HepG2 (cell line): ENCODE results near the gene SINHCAF. TPM values are rescaled to one million over a fixed set of nuclear protein-coding genes. Genes with fewer than 3 reads are reported as not detected.

Experiments
- CENPX ChIP-seq: sonication (generic); formaldehyde crosslinking; IDR thresholded peaks from 2 replicates; pipeline ENCODE4 v1.9.0; 2021; ENCODE audit warnings: mild to moderate bottlenecking, missing genetic modification reagents, moderate library complexity
- ELF3 ChIP-seq: IDR thresholded peaks from 2 replicates; pipeline ENCODE4 v1.6.1; 2016; ENCODE audit warnings: missing genetic modification reagents, missing compliant biosample characterization
- ESRRA ChIP-seq: sonication (generic); formaldehyde crosslinking; IDR thresholded peaks from 2 replicates; pipeline ENCODE4 v1.5.1; 2020; ENCODE audit warnings: mild to moderate bottlenecking, low read depth, missing genetic modification reagents
- FOSL2 ChIP-seq: sonication (generic); formaldehyde crosslinking; IDR thresholded peaks from 2 replicates; pipeline ENCODE4 v1.4.0; 2020; ENCODE audit warnings: missing genetic modification reagents
- MED8 ChIP-seq: sonication (generic); formaldehyde crosslinking; IDR thresholded peaks from 2 replicates; pipeline ENCODE4 v1.8.1; 2023; ENCODE audit warnings: mild to moderate bottlenecking, missing genetic modification reagents; ENCODE audit not compliant: insufficient replicate concordance
- MEIS1 ChIP-seq: sonication (generic); formaldehyde crosslinking; IDR thresholded peaks from 2 replicates; pipeline ENCODE4 v1.9.0; 2021; ENCODE audit warnings: mild to moderate bottlenecking, missing genetic modification reagents, moderate library complexity, borderline replicate concordance
- MLLT10 ChIP-seq: sonication (generic); formaldehyde crosslinking; IDR thresholded peaks from 2 replicates; pipeline ENCODE4 v1.4.0; 2020; ENCODE audit warnings: missing genetic modification reagents
- RBFOX2 ChIP-seq: fragments of 200-400 bp; formaldehyde crosslinking; IDR thresholded peaks from 2 replicates; pipeline ENCODE4 v1.6.1; 2017; ENCODE audit warnings: low read depth, mild to moderate bottlenecking, low read length
- SMYD3 ChIP-seq: sonication (generic); formaldehyde crosslinking; IDR thresholded peaks from 2 replicates; pipeline ENCODE4 v1.8.1; 2023; ENCODE audit warnings: mild to moderate bottlenecking, missing genetic modification reagents
- ZNF496 ChIP-seq: sonication (generic); formaldehyde crosslinking; IDR thresholded peaks from 2 replicates; pipeline ENCODE4 v1.8.1; 2023; ENCODE audit warnings: mild to moderate bottlenecking, moderate library complexity, missing genetic modification reagents; ENCODE audit not compliant: insufficient replicate concordance
- ZNF607 ChIP-seq: sonication (generic); formaldehyde crosslinking; IDR thresholded peaks from 2 replicates; pipeline ENCODE4 v1.5.1; 2020; ENCODE audit warnings: missing genetic modification reagents, mild to moderate bottlenecking, borderline replicate concordance
- ZNF616 ChIP-seq: sonication (generic); formaldehyde crosslinking; IDR thresholded peaks from 2 replicates; pipeline ENCODE4 v1.5.0; 2020; ENCODE audit warnings: low read depth, mild to moderate bottlenecking, missing genetic modification reagents
- polyA plus RNA-seq, 8 experiments: library from polyadenylated mRNA; depleted of rRNA in 3 of 8; stranded (reverse) in 7 of 8; unstranded in 1 of 8; fragments of >200 nt; fragmentation: Illumina TruSeq in 4 of 8; extraction: Trizol in 4 of 8; gene quantifications; 2 replicates each; pipeline versions ENCODE4 v1.2.1 to v1.2.3, GENCODE V29; 2011 to 2016; ENCODE audit warnings: low read depth in 4 of 8, missing spikeins in 1 of 8, mixed read lengths in 1 of 8; ENCODE audit not compliant: insufficient read depth in 1 of 8
- total RNA-seq, 5 experiments: library from RNA; depleted of rRNA; stranded (reverse); fragments of >200 nt; fragmentation: Illumina TruSeq; extraction: Trizol; gene quantifications; 2 replicates each; pipeline ENCODE4 v1.2.3, GENCODE V29; 2016; ENCODE audit warnings: low read depth in 1 of 5
- TF ChIP-seq, protein P1 (sequence below): sonication (generic); formaldehyde crosslinking; IDR thresholded peaks from 2 replicates; pipeline ENCODE4 v1.4.0; 2020; ENCODE audit warnings: missing genetic modification reagents, borderline replicate concordance
- TF ChIP-seq, protein P2 (sequence below): sonication (generic); formaldehyde crosslinking; IDR thresholded peaks from 2 replicates; pipeline ENCODE4 v1.8.1; 2023; ENCODE audit warnings: mild to moderate bottlenecking, missing genetic modification reagents
- TF ChIP-seq, protein P3 (sequence below): sonication (generic); formaldehyde crosslinking; IDR thresholded peaks from 2 replicates; pipeline ENCODE4 v1.5.1; 2020; ENCODE audit warnings: missing genetic modification reagents, mild to moderate bottlenecking, borderline replicate concordance
- TF ChIP-seq, protein P4 (sequence below): sonication (generic); formaldehyde crosslinking; IDR thresholded peaks from 2 replicates; pipeline ENCODE4 v1.4.0; 2020; ENCODE audit warnings: missing genetic modification reagents
- TF ChIP-seq, protein P5 (sequence below): sonication (generic); formaldehyde crosslinking; IDR thresholded peaks from 2 replicates; pipeline ENCODE4 v1.8.1; 2023; ENCODE audit warnings: missing genetic modification reagents, mild to moderate bottlenecking, borderline replicate concordance

Gene SINHCAF
- total and polyA plus RNA-seq, 2 of the 13 experiments (the other 11 are each of a cell fraction or from before 2014, with no cell fraction given), result 54.6 to 97.8 TPM

DNA sequence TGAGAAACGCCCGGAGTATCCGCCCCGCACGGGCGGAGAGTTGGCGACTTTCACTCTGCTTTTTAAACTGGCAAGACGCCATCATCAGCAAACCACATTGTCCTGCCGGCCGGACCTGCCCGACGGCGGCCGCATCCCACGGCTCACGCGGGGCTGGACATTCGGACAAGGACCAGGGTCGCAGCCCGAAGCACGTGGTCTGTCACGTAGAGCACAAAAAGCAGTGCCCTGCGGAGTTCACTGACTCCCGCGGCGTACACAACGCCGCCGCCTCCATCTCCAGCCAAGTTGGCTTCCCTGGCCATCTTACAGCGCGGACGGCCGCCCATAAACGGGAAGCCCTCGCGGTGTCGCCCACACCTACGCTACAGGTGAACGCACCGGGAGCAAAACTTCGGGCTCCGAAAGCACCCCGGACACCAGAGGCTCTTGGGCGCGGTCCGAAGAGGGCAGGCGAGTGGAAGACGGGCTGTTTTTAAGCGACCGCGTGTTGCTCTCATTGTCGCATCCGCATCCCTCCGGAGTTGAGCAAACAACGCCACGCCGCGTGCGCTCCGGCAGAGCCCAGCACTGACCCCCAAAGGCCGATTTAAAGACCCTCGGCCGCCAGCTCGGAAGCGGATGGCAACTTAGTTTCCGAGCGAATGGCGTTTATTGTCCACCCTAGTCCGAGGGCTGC is 966 bp downstream of the SINHCAF start (continued):
- TF ChIP-seq, protein P1, sequence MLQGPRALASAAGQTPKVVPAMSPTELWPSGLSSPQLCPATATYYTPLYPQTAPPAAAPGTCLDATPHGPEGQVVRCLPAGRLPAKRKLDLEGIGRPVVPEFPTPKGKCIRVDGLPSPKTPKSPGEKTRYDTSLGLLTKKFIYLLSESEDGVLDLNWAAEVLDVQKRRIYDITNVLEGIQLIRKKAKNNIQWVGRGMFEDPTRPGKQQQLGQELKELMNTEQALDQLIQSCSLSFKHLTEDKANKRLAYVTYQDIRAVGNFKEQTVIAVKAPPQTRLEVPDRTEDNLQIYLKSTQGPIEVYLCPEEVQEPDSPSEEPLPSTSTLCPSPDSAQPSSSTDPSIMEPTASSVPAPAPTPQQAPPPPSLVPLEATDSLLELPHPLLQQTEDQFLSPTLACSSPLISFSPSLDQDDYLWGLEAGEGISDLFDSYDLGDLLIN, result peak; percentile 61; the same call in 1 of the 2 replicates
- no peak for TF ChIP-seq CENPX (CRISPR knock-in tag)
- TF ChIP-seq RBFOX2, result peak; percentile 77
- TF ChIP-seq, protein P2, sequence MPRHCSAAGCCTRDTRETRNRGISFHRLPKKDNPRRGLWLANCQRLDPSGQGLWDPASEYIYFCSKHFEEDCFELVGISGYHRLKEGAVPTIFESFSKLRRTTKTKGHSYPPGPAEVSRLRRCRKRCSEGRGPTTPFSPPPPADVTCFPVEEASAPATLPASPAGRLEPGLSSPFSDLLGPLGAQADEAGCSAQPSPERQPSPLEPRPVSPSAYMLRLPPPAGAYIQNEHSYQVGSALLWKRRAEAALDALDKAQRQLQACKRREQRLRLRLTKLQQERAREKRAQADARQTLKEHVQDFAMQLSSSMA (CRISPR knock-in tag), result no peak
- TF ChIP-seq FOSL2, result no peak
- no peak; the same call in 1 of the 2 replicates for TF ChIP-seq ESRRA (CRISPR knock-in tag)
- TF ChIP-seq, protein P3, sequence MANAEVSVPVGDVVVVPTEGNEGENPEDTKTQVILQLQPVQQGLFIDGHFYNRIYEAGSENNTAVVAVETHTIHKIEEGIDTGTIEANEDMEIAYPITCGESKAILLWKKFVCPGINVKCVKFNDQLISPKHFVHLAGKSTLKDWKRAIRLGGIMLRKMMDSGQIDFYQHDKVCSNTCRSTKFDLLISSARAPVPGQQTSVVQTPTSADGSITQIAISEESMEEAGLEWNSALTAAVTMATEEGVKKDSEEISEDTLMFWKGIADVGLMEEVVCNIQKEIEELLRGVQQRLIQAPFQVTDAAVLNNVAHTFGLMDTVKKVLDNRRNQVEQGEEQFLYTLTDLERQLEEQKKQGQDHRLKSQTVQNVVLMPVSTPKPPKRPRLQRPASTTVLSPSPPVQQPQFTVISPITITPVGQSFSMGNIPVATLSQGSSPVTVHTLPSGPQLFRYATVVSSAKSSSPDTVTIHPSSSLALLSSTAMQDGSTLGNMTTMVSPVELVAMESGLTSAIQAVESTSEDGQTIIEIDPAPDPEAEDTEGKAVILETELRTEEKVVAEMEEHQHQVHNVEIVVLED (CRISPR knock-in tag), result peak; percentile 22; the same call in 1 of the 2 replicates
- TF ChIP-seq ZNF496 (CRISPR knock-in tag), result no peak
- TF ChIP-seq, protein P4, sequence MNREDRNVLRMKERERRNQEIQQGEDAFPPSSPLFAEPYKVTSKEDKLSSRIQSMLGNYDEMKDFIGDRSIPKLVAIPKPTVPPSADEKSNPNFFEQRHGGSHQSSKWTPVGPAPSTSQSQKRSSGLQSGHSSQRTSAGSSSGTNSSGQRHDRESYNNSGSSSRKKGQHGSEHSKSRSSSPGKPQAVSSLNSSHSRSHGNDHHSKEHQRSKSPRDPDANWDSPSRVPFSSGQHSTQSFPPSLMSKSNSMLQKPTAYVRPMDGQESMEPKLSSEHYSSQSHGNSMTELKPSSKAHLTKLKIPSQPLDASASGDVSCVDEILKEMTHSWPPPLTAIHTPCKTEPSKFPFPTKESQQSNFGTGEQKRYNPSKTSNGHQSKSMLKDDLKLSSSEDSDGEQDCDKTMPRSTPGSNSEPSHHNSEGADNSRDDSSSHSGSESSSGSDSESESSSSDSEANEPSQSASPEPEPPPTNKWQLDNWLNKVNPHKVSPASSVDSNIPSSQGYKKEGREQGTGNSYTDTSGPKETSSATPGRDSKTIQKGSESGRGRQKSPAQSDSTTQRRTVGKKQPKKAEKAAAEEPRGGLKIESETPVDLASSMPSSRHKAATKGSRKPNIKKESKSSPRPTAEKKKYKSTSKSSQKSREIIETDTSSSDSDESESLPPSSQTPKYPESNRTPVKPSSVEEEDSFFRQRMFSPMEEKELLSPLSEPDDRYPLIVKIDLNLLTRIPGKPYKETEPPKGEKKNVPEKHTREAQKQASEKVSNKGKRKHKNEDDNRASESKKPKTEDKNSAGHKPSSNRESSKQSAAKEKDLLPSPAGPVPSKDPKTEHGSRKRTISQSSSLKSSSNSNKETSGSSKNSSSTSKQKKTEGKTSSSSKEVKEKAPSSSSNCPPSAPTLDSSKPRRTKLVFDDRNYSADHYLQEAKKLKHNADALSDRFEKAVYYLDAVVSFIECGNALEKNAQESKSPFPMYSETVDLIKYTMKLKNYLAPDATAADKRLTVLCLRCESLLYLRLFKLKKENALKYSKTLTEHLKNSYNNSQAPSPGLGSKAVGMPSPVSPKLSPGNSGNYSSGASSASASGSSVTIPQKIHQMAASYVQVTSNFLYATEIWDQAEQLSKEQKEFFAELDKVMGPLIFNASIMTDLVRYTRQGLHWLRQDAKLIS (CRISPR knock-in tag), result peak; percentile 35
- no peak; the same call in 1 of the 2 replicates for TF ChIP-seq ZNF607 (CRISPR knock-in tag)
- TF ChIP-seq ZNF616 (CRISPR knock-in tag), result 0 out of 2 replicates have a peak, but pooled peaks have one; percentile 41
- TF ChIP-seq, protein P5, sequence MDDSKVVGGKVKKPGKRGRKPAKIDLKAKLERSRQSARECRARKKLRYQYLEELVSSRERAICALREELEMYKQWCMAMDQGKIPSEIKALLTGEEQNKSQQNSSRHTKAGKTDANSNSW, result no peak
- no peak for TF ChIP-seq MEIS1 (CRISPR knock-in tag)
- TF ChIP-seq ELF3 (CRISPR knock-in tag), result no peak
- TF ChIP-seq MED8 (CRISPR knock-in tag), result peak; percentile 25
- no peak for TF ChIP-seq SMYD3 (CRISPR knock-in tag)
- no peak for TF ChIP-seq MLLT10 (CRISPR knock-in tag)
